Measurements from ENCODE around the gene PLCG2. TPM values are rescaled to one million over a fixed set of nuclear protein-coding genes. Genes with fewer than 3 reads are reported as not detected.
"Not testable (repeated sequence)": the region's sequence is repeated elsewhere in the genome, so short reads cannot be mapped to it uniquely, and the experiment has no call there.

PLCG2 gene
- total RNA-seq, 1 donor: 31.9 TPM

- H3K4me1 ChIP-seq (ENCODE audit: insufficient read depth, low read length): peaks cover 25% of the 10 kb centered on the region
- no peaks in the 10 kb centered on the region for H3K27me3 ChIP-seq (ENCODE audit: insufficient read depth, low read length)
- no peak overlapping the region for H3K4me3 ChIP-seq (ENCODE audit: low read length)
- no peaks in the 10 kb centered on the region for H3K9me3 ChIP-seq (ENCODE audit: low read depth, low read length)
These were observed 95.0 kb downstream of the PLCG2 start for GRCh38 chr16:81873843-81874752.

- H3K27me3 ChIP-seq (ENCODE audit: insufficient read depth, low read length): no peaks in the 10 kb centered on the region
- H3K9me3 ChIP-seq (ENCODE audit: low read depth, low read length): no peaks in the 10 kb centered on the region
These were observed 96.4 kb downstream of the PLCG2 start for GRCh38 chr16:81875461-81875860.

GRCh38 chr16:81876273-81876900, 97.3 kb downstream of the PLCG2 start:
- H3K27me3 ChIP-seq (ENCODE audit: insufficient read depth, low read length): no peaks in the 10 kb centered on the region
- peaks cover 25% of the 10 kb centered on the region for H3K4me1 ChIP-seq (ENCODE audit: insufficient read depth, low read length)
- no peaks in the 10 kb centered on the region for H3K9me3 ChIP-seq (ENCODE audit: low read depth, low read length)
- H3K4me3 ChIP-seq (ENCODE audit: low read length): no peak overlapping the region

More at GRCh38 chr16:81875461-81875860, 96.4 kb downstream of the PLCG2 start:
- H3K4me3 ChIP-seq (ENCODE audit: low read length): no peak overlapping the region
- peaks cover 25% of the 10 kb centered on the region for H3K4me1 ChIP-seq (ENCODE audit: insufficient read depth, low read length)

- H3K4me1 ChIP-seq (ENCODE audit: insufficient read depth, low read length): peaks cover 22% of the 10 kb centered on the region
- not testable (repeated sequence) for H3K27me3 ChIP-seq (ENCODE audit: insufficient read depth, low read length); H3K4me3 ChIP-seq (ENCODE audit: low read length); H3K9me3 ChIP-seq (ENCODE audit: low read depth, low read length)
These were observed 98.4 kb downstream of the PLCG2 start for GRCh38 chr16:81877490-81877889.

- H3K4me1 ChIP-seq (ENCODE audit: insufficient read depth, low read length): peaks cover 12% of the 10 kb centered on the region
These were observed 99.4 kb downstream of the PLCG2 start for GRCh38 chr16:81878529-81878928.

GRCh38 chr16:81879625-81880024, 100.5 kb downstream of the PLCG2 start:
- Histone ChIP-seq H3K27me3 (ENCODE audit: insufficient read depth, low read length) (no peaks in the 10 kb centered on the region), H3K4me3 (ENCODE audit: low read length) (no peak overlapping the region), H3K9me3 (ENCODE audit: low read depth, low read length) (no peaks in the 10 kb centered on the region), H3K4me1 (ENCODE audit: insufficient read depth, low read length) (peaks cover under 1% of the 10 kb centered on the region)

More at GRCh38 chr16:81878529-81878928, 99.4 kb downstream of the PLCG2 start:
- Histone ChIP-seq H3K4me3 (ENCODE audit: low read length) (no peak overlapping the region), H3K27me3 (ENCODE audit: insufficient read depth, low read length) (no peaks in the 10 kb centered on the region), H3K9me3 (ENCODE audit: low read depth, low read length) (no peaks in the 10 kb centered on the region)

- Histone ChIP-seq H3K4me3 (ENCODE audit: low read length) (no peak overlapping the region), H3K27me3 (ENCODE audit: insufficient read depth, low read length) (no peaks in the 10 kb centered on the region), H3K9me3 (ENCODE audit: low read depth, low read length) (no peaks in the 10 kb centered on the region), H3K4me1 (ENCODE audit: insufficient read depth, low read length) (no peaks in the 10 kb centered on the region)
These were observed 101.7 kb downstream of the PLCG2 start for GRCh38 chr16:81880816-81881215.

- H3K4me3 ChIP-seq (ENCODE audit: low read length): no peak overlapping the region
- no peaks in the 10 kb centered on the region for H3K9me3 ChIP-seq (ENCODE audit: low read depth, low read length)
- no peaks in the 10 kb centered on the region for H3K27me3 ChIP-seq (ENCODE audit: insufficient read depth, low read length)
- no peaks in the 10 kb centered on the region for H3K4me1 ChIP-seq (ENCODE audit: insufficient read depth, low read length)
These were observed 102.1 kb downstream of the PLCG2 start for GRCh38 chr16:81881228-81881627.

- no peak overlapping the region for H3K4me3 ChIP-seq (ENCODE audit: low read length)
- no peaks in the 10 kb centered on the region for H3K27me3 ChIP-seq (ENCODE audit: insufficient read depth, low read length)
- no peaks in the 10 kb centered on the region for H3K4me1 ChIP-seq (ENCODE audit: insufficient read depth, low read length)
- no peaks in the 10 kb centered on the region for H3K9me3 ChIP-seq (ENCODE audit: low read depth, low read length)
These were observed 103.5 kb downstream of the PLCG2 start for GRCh38 chr16:81882559-81882958.

- no peak overlapping the region for H3K4me3 ChIP-seq (ENCODE audit: low read length)
- no peaks in the 10 kb centered on the region for H3K4me1 ChIP-seq (ENCODE audit: insufficient read depth, low read length)
- H3K9me3 ChIP-seq (ENCODE audit: low read depth, low read length): no peaks in the 10 kb centered on the region
- no peaks in the 10 kb centered on the region for H3K27me3 ChIP-seq (ENCODE audit: insufficient read depth, low read length)
These were observed 104.1 kb downstream of the PLCG2 start for GRCh38 chr16:81883235-81883634.

GRCh38 chr16:81885976-81886586, 107.0 kb downstream of the PLCG2 start:
- H3K4me3 ChIP-seq (ENCODE audit: low read length): no peak overlapping the region
- H3K27me3 ChIP-seq (ENCODE audit: insufficient read depth, low read length): no peaks in the 10 kb centered on the region
- no peaks in the 10 kb centered on the region for H3K9me3 ChIP-seq (ENCODE audit: low read depth, low read length)
- no peaks in the 10 kb centered on the region for H3K4me1 ChIP-seq (ENCODE audit: insufficient read depth, low read length)

GRCh38 chr16:81888520-81889394, 109.7 kb downstream of the PLCG2 start:
- Histone ChIP-seq H3K4me3 (ENCODE audit: low read length) (no peak overlapping the region), H3K4me1 (ENCODE audit: insufficient read depth, low read length) (no peaks in the 10 kb centered on the region), H3K27me3 (ENCODE audit: insufficient read depth, low read length) (no peaks in the 10 kb centered on the region), H3K9me3 (ENCODE audit: low read depth, low read length) (no peaks in the 10 kb centered on the region)

- Histone ChIP-seq H3K4me3 (ENCODE audit: low read length) (no peak overlapping the region), H3K9me3 (ENCODE audit: low read depth, low read length) (no peaks in the 10 kb centered on the region), H3K4me1 (ENCODE audit: insufficient read depth, low read length) (no peaks in the 10 kb centered on the region), H3K27me3 (ENCODE audit: insufficient read depth, low read length) (no peaks in the 10 kb centered on the region)
These were observed 112.8 kb downstream of the PLCG2 start for GRCh38 chr16:81891736-81892364.

- Histone ChIP-seq H3K4me3 (ENCODE audit: low read length) (no peak overlapping the region), H3K27me3 (ENCODE audit: insufficient read depth, low read length) (no peaks in the 10 kb centered on the region), H3K4me1 (ENCODE audit: insufficient read depth, low read length) (no peaks in the 10 kb centered on the region), H3K9me3 (ENCODE audit: low read depth, low read length) (no peaks in the 10 kb centered on the region)
These were observed 115.5 kb downstream of the PLCG2 start for GRCh38 chr16:81894592-81894991.
